OCI-LY3 (cell line): ENCODE data around the gene FSIP1.

Experiments used
- H2AFZ ChIP-seq: fragments of 200-600, 300-600 bp; shearing (Covaris generic); 2 replicates; pipeline ENCODE4 v1.6.0; 2014; ENCODE audit warnings: antibody characterized with exemption, low read depth, low read length
- H3K27ac ChIP-seq: fragments of 200-600, 300-600 bp; sonication (generic); 2 replicates; pipeline ENCODE4 v1.5.1; 2014; ENCODE audit warnings: mild to moderate bottlenecking, low read length, moderate library complexity, mixed read lengths
- H3K27me3 ChIP-seq: fragments of 200-600, 300-600 bp; sonication (generic); 2 replicates; pipeline ENCODE4 v1.6.1; 2014; ENCODE audit warnings: low read depth, low read length, mixed read lengths
- H3K36me3 ChIP-seq: fragments of 200-600, 300-600 bp; sonication (generic); replicated peaks from 2 replicates; pipeline ENCODE3; 2014; ENCODE audit warnings: low read depth, low read length, mixed read lengths
- H3K4me1 ChIP-seq: fragments of 300-600, 200-600 bp; sonication (generic); 2 replicates; pipeline ENCODE4 v1.6.1; 2014; ENCODE audit warnings: low read length, mixed read lengths
- H3K4me2 ChIP-seq: fragments of 200-600, 300-600 bp; sonication (generic); 2 replicates; pipeline ENCODE4 v1.6.1; 2014; ENCODE audit warnings: low read length, mixed read lengths
- H3K4me3 ChIP-seq: fragments of 300-600, 200-600 bp; sonication (generic); 2 replicates; pipeline ENCODE4 v1.5.1; 2014; ENCODE audit warnings: antibody characterized with exemption, mild to moderate bottlenecking, low read length, moderate library complexity
- H3K79me2 ChIP-seq: fragments of 300-600, 200-600 bp; shearing (Covaris generic); 2 replicates; pipeline ENCODE4 v1.6.1; 2014; ENCODE audit warnings: mild to moderate bottlenecking, low read length, mixed read lengths
- H3K9ac ChIP-seq: fragments of 300-600, 200-600 bp; shearing (Covaris generic); 2 replicates; pipeline ENCODE4 v1.6.0; 2014; ENCODE audit warnings: mild to moderate bottlenecking, low read length, moderate library complexity
- H3K9me3 ChIP-seq: fragments of 200-600, 300-600 bp; shearing (Covaris generic); 2 replicates; pipeline ENCODE4 v1.6.1; 2014; ENCODE audit warnings: low read length, mixed read lengths; ENCODE audit not compliant: insufficient read depth
- H4K20me1 ChIP-seq: fragments of 200-600, 300-600 bp; sonication (generic); 2 replicates; pipeline ENCODE4 v1.6.1; 2016; ENCODE audit warnings: low read length, mixed read lengths; ENCODE audit not compliant: insufficient read depth
- CTCF ChIP-seq: fragments of 200-600, 300-600 bp; sonication (generic); IDR thresholded peaks from 2 replicates; pipeline ENCODE4 v1.5.1; 2014; ENCODE audit warnings: antibody characterized with exemption, low read length, low read depth
- EZH2phosphoT487 ChIP-seq: fragments of 200-600 bp; shearing (Covaris generic); IDR thresholded peaks from 2 replicates; pipeline ENCODE4 v1.6.1; 2018; ENCODE audit warnings: antibody characterized with exemption, mixed run types, low read depth

FSIP1 gene

GRCh38 chr15:39823634-39824033 lies 41.0 kb upstream of the FSIP1 start:
- H4K20me1 ChIP-seq = no peaks in the 10 kb centered on the region
- no peaks in the 10 kb centered on the region for H3K79me2 ChIP-seq
- H3K9me3 ChIP-seq = no peaks in the 10 kb centered on the region
- H3K4me1 ChIP-seq = no peaks in the 10 kb centered on the region
- no peaks in the 10 kb centered on the region for H3K27me3 ChIP-seq
- H3K36me3 ChIP-seq = no peaks in the 10 kb centered on the region
- H2AFZ ChIP-seq = no peak overlapping the region
- TF ChIP-seq EZH2phosphoT487 = no peak
- TF ChIP-seq CTCF = no peak
- H3K4me2 ChIP-seq = no peak overlapping the region
- H3K27ac ChIP-seq = no peak overlapping the region
- H3K9ac ChIP-seq = no peak overlapping the region
- H3K4me3 ChIP-seq = no peak overlapping the region

GRCh38 chr15:39820050-39820602 lies 37.5 kb upstream of the FSIP1 start:
- no peak overlapping the region for H3K4me2 ChIP-seq
- H3K4me1 ChIP-seq = no peaks in the 10 kb centered on the region
- no peaks in the 10 kb centered on the region for H3K36me3 ChIP-seq
- no peak overlapping the region for H3K27ac ChIP-seq
- H3K79me2 ChIP-seq = no peaks in the 10 kb centered on the region
- H3K27me3 ChIP-seq = no peaks in the 10 kb centered on the region
- H3K4me3 ChIP-seq = no peak overlapping the region
- no peaks in the 10 kb centered on the region for H4K20me1 ChIP-seq
- TF ChIP-seq EZH2phosphoT487 = no peak
- no peak for TF ChIP-seq CTCF
- H3K9me3 ChIP-seq = no peaks in the 10 kb centered on the region
- no peak overlapping the region for H2AFZ ChIP-seq
- no peak overlapping the region for H3K9ac ChIP-seq

GRCh38 chr15:39819533-39819932 lies 36.9 kb upstream of the FSIP1 start:
- no peak overlapping the region for H3K4me3 ChIP-seq
- no peaks in the 10 kb centered on the region for H3K4me1 ChIP-seq
- H3K9me3 ChIP-seq = no peaks in the 10 kb centered on the region
- H3K27me3 ChIP-seq = no peaks in the 10 kb centered on the region
- H3K36me3 ChIP-seq = no peaks in the 10 kb centered on the region
- H3K9ac ChIP-seq = no peak overlapping the region
- H3K4me2 ChIP-seq = no peak overlapping the region
- TF ChIP-seq EZH2phosphoT487 = no peak
- TF ChIP-seq CTCF = no peak
- H3K27ac ChIP-seq = no peak overlapping the region
- no peak overlapping the region for H2AFZ ChIP-seq
- H4K20me1 ChIP-seq = no peaks in the 10 kb centered on the region
- H3K79me2 ChIP-seq = no peaks in the 10 kb centered on the region

GRCh38 chr15:39817892-39818291 lies 35.3 kb upstream of the FSIP1 start:
- Histone ChIP-seq H2AFZ (no peak overlapping the region), H3K9me3 (no peaks in the 10 kb centered on the region), H3K79me2 (no peaks in the 10 kb centered on the region), H3K27me3 (no peaks in the 10 kb centered on the region), H3K9ac (no peak overlapping the region), H3K4me3 (no peak overlapping the region), H3K27ac (no peak overlapping the region), H4K20me1 (no peaks in the 10 kb centered on the region), H3K4me2 (no peak overlapping the region), H3K4me1 (no peaks in the 10 kb centered on the region), H3K36me3 (no peaks in the 10 kb centered on the region)
- no peak for TF ChIP-seq CTCF
